Dedifferentiated amniotic fluid mesenchymal stem cell (primary cell): ENCODE results near the gene MSX2.

Experiments used
- DNase-seq: peaks from one replicate; pipeline ENCODE4 v3.0.0-alpha.2; 2016; ENCODE audit errors: extremely low spot score

Gene MSX2

DNA sequence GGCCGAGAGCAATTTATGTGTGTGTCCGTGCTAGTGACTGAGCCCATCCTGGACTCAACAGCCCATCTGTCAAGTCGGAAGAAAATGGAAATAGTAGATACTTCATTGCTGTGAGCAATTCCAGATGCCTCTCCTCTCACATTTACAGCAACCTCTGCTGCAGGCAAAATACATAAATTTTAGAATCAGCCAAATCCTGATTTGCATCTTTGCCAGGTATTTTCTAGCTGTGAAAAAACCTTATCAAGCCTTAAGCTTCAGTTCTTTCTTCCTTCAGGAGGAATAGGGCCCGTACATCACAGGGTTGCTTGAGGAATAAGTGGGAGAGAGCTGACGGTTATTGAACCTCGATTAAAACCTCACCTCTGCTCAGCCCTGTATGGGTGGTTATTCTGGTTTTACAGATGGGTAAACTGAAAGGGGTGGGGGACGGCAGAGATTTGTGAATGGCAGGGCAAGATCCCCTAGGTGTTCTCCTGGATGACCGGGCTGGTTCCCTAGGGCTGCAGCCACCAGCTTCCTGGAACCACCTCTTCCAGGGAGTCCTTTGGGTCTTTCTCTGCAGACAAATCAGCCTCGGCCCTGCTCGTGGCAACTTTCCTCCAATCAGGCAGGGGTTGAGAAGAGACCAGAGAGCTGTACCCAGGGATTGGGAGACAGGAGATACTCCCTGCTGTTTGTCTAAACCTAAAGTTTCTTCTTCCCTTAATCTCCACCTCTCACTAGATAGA lies 5.3 kb upstream of the MSX2 start:
- no peak for DNase-seq

DNA sequence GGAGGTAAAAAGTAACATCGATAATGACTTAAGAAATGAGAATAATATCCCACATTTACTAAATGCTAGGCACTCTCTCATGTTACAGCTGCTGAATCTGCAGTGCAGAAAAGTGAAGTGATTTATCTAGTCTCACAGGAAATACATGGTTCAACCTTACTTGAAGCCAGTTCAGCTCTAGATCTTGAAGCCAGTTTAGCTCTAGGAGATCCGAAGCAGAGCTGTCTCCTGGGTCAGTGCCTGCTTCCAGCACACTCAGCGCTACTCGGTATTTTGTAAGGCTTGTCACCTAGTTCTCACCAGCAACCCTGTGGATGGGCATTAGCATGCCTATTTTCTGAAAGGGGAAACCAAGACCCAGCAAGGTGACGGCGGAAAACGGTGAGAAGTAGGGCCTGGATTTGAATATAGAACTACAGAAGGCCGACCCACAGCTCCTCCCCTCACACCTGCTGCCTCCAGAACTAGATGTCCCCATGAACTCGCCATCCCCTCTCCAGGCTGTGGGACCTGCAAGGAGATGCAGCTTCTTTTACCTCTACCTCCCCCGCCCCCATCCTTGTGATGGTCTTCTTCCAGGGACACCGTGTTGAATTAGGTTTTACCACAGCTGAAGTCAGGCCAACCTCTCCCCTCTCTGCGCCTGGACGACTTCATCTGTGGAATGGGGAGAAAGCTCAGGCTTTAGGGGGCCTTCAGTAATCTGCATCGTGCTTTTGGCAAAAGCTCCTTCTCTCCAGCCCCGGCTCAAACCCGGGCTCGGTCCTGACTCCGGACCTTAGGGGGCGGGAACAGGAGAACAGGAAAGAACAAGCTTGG lies 4.4 kb upstream of the MSX2 start:
- no peak for DNase-seq

DNA sequence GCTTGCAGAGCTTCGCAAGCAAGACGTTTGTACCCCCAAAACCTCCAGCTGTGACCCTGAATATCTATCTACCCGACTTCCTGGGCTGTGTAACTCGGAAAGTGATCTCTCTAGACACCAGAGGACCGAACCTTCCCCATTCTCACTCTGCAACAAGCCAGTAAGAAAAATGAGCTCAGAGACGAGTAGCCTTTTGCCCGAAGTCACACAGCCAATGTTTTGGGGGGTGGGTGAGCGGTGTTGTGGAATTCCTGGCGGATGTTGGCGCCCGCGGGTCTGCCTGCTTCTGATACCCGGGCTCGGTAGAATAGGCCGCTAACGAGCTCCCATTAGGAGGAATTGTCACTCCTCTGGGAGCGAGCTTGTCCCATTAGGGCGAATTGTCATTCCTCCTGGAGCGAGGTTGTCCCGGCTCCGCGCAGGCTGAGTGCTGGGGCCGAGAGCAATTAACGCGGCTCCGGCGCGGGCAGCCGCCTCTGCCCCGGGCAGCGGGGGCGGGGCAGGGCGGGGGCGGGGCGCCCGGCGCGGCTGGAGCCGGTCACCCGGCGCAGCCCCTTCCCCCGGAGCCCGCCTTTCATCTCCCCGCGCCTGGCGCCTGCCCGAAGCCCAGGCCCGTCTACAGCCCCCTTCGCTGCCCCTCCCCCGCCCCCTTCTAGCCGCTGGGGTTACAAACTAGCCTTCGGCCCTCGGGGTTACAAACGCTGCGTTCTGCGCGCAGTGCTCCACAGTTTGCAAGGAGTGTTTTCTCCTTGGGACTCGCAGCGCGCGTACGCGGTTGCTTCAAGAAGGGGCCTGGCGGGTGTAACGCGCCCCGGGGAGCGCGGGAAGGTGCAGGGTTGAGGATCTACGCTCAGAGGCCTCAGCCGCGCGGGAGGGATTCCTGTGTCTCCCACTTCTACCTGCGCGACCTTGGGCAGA lies 3.5 kb upstream of the MSX2 start:
- DNase-seq = no peak

DNA sequence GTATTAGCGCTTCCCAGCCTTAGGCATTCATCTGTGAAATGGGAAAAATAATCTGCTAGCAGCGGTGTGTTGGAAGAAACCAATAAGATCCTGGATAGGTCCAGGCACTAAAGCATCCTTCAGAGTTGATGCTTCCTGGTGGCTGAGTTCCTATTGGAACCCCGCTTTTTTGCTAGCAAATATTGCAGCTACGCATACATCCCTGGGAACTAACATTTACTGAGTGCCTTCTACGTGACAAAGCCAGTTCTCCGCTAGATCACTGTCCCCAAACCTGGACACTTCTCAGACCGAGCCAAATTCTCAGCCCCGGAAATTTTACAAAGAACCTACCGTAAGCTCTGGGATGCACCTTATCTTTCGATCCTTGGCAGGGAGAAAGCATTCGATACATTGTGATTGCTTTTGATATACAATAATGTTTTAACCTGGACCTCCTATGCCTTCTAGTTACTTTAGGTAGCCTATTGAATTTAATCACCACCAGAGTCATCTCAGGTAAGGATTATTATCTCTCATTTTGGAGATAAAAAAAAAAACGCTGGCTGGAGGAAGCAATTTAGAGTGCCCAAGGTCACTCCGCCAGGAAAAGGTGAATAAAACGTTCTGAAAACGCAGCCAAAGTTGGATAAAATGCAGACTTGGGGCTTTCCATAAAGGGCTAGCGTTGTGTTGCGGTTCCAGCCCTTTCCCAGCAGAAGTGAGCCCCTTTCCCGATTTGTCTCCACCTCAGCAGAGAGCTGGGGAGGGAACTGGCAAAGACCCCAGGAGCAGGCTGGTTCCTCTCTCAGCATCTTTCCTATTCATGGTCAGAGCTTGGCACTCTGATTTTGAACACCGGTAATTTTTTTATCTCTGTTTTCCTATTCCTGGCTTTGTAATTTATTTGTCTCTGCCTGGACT lies 2.6 kb upstream of the MSX2 start:
- no peak for DNase-seq

DNA sequence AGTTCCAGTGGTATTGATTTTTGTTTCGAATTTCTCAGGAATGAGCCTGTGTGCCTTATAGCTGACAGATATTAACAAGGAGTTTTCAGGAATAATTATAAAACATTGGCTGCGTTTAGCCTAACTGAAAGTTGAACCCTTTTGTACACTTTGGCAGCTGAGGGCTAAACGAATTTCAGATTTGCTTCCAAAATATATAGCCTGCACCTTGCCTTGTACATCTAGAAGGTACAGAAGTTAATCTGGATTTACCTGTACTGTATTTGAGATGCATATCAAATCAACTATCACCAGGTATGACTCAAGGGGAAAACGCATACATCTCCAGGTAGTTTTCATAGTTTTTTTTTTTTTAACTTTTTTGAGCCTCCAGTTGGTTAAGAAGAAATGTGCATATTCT lies 1.9 kb upstream of the MSX2 start:
- DNase-seq = no peak

DNA sequence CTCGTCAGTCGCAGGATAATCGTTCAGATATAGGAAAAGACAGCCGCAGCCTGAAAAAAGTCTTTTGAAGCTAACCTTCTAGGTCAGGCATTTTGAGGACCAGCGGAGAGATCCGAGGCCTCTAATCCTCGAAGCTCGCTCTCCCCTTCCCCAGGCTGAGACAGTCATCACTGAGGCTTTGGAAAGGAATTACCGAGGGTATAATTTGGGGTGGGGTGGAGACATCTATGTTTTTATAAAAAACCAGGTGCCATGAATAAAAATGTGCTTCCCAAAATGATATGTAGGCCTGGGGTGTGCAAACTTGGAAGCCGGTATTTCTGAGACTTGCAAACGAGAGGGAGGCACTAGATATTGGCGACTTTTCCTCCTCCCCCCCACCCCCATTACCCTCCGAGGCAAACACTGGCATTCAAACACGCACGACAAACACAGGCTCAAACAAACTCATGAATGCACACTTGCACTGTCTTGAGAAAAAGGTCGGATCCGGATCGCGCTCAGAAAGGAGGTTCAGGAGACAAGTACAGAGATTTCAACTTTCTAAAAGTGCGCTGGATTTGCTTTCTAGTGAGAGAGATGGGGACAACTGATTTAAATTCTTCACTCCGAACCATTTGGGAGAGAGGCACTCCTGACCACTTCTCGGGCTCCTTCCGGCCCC lies 935 bp upstream of the MSX2 start:
- DNase-seq = no peak

DNA sequence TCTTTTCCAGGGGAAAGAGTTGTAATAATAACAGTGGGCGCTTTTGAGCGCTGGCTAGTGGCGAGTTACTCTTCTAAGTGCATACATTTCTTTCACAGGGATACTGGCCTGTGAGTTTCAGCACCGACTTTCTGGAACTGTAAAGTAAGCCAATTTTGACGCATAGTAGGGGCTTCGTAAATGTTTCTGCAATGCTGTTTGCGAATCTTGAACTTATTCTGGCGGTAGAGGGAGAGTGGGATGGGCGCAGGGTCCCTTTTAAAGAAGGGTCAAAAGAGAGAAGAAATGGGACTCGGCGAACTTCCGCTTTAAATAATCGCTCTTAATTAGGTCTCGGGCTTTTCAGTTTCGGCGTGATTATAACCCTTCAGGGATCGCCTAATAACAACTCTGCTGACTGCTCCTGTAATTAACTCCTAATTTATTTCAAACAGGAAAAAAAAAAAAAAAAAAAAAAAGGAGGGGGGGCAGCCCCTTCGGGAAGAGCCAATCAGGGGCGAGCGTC lies 351 bp upstream of the MSX2 start:
- no peak for DNase-seq

GRCh38 chr5:174725261-174725990 lies 1.0 kb downstream of the MSX2 start:
- no peak for DNase-seq

GRCh38 chr5:174725991-174726601 lies 1.7 kb downstream of the MSX2 start:
- DNase-seq = no peak

- no peak for DNase-seq
Measured at GRCh38 chr5:174726916-174727793, 2.8 kb downstream of the MSX2 start.

- DNase-seq = no peak
Measured at GRCh38 chr5:174727794-174728680, 3.7 kb downstream of the MSX2 start.

- no peak for DNase-seq
Measured at GRCh38 chr5:174729075-174729680, 4.8 kb downstream of the MSX2 start.

DNA sequence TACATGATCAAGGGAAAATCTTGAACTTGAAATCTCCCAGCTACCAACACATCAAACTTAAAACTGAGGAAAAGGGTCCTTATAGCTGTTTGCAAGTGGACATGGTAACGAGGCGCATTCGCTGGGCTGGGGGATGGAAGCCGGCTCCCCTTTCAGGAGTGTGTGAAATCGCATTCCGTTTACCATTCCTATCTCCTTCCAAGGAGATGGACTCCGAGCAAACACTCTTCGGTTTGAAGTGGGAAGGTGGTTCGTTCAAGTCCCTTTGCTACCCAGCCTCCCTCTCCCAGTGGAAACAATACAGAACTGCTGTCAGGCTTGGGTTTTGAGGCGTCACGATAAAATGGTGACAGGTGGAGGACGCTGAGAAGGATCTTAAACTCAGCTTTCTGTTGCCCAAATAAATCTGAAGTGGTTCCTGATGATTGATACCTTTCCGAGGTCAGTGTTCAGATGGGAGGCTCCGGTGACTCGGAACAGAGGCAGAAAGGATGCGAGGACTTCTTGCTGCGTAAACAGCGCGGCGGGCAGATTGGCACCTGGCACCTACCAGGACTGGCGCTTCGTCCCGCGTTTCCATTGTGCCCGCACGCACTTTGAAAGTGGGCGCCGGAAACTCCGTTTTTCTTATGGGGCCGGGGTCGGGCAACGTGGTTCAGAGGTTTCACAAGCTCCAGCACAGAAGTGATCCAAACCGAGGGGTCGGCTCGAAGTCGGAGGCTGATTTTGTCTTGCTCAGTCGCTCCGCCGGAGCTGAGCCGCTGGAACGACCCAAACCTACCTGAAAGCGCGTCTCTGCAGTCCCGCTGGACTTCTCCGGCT lies 7.0 kb downstream of the MSX2 start:
- no peak for DNase-seq

DNA sequence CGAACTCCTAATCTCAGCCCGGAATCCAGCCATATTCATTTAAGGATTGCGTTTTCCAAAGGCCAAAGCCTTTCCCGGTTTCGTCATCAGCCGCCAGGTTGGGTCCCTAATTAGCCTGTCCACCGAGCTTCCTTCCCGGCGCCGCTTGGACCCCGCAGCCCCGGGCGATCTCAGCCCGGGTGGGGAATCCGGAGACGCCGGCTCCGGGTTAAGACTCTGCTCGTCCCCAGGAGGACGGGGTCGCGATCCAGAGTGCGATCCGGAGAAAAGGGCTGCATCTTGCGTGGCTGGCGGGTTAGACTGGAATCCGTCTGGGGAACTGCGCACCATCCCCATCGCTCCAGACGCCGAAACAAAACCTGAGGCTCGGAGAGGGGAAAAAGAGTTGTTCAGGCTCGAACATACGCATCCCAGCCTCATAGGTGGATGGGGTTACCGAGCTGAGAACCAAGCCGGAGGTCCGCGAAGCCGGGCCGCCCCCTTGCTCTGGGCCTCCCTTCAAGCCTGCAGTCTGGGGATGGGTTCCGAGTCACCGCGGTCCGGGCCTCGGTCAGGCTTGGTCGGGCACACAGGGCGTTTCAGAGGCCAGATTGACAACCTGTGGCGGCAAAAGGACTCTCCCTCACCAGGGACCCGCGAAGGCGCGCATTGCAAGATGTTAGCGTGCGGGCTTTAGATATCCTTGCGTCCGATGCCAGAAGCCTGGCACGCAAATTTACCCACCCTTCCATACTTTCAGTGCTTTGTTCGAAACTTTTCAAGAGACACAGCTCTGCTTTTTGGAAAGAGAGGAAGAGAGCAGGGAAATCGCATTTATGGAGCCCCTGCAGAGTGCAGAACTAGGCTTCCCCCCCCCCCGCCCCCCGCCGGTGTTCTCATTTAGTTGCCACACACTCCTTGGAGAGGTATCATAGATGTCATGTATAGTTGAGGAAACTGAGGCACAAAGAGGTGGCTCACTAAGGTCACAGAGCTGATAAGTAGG lies 7.9 kb downstream of the MSX2 start:
- DNase-seq = no peak
